ENCODE results near the gene FBXL16.

FBXL16 gene

GRCh38 chr16:734208-734980, 28.8 kb upstream of the FBXL16 start:
- H3K4me2 ChIP-seq (ENCODE audit: low read length) = no peak overlapping the region; the same call in 1 of the 2 replicates
- TF ChIP-seq CTCF (IDR thresholded peaks at IDR 0.05; ENCODE audit: low read depth, low read length, poor library complexity, severe bottlenecking) (no peak), EZH2phosphoT487 (IDR thresholded peaks at IDR 0.05; ENCODE audit: borderline replicate concordance, low read length) (no peak)

GRCh38 chr16:733382-734207, 28.0 kb upstream of the FBXL16 start:
- Histone ChIP-seq H3K27me3 (ENCODE audit: control insufficient read depth, low read length) (no peaks in the 10 kb centered on the region), H3K79me2 (ENCODE audit: control insufficient read depth, low read length) (peaks cover 27% of the 10 kb centered on the region), H3K4me2 (ENCODE audit: low read length) (no peak overlapping the region; the same call in 1 of the 2 replicates), H3K9me2 (replicated peaks; ENCODE audit: control insufficient read depth, low read length) (no peaks in the 10 kb centered on the region), H4K20me1 (ENCODE audit: control insufficient read depth, insufficient read depth, low read depth, low read length) (no peaks in the 10 kb centered on the region), H3K36me3 (ENCODE audit: control insufficient read depth, low read length) (peaks cover 90% of the 10 kb centered on the region), H3F3A (ENCODE audit: control insufficient read depth, insufficient read depth) (peaks cover 10% of the 10 kb centered on the region), H3K4me1 (ENCODE audit: control insufficient read depth, low read length) (peaks cover 70% of the 10 kb centered on the region), H3K9me3 (ENCODE audit: control insufficient read depth, insufficient read depth, low read length) (no peaks in the 10 kb centered on the region), H3K4me3 (ENCODE audit: low read length) (no peak overlapping the region), H3K27ac (ENCODE audit: low read depth, low read length) (no peak overlapping the region)
- TF ChIP-seq CTCF (IDR thresholded peaks at IDR 0.05; ENCODE audit: low read depth, low read length, poor library complexity, severe bottlenecking) = peak; percentile 88
- no peak for TF ChIP-seq EZH2phosphoT487 (IDR thresholded peaks at IDR 0.05; ENCODE audit: borderline replicate concordance, low read length)

More at GRCh38 chr16:734208-734980, 28.8 kb upstream of the FBXL16 start:
- peaks cover 72% of the 10 kb centered on the region for H3K4me1 ChIP-seq (ENCODE audit: control insufficient read depth, low read length)
- peaks cover 13% of the 10 kb centered on the region for H3F3A ChIP-seq (ENCODE audit: control insufficient read depth, insufficient read depth)
- H4K20me1 ChIP-seq (ENCODE audit: control insufficient read depth, insufficient read depth, low read depth, low read length) = no peaks in the 10 kb centered on the region
- peaks cover 91% of the 10 kb centered on the region for H3K36me3 ChIP-seq (ENCODE audit: control insufficient read depth, low read length)
- H3K9me3 ChIP-seq (ENCODE audit: control insufficient read depth, insufficient read depth, low read length) = no peaks in the 10 kb centered on the region
- no peak overlapping the region for H3K4me3 ChIP-seq (ENCODE audit: low read length)
- H3K27me3 ChIP-seq (ENCODE audit: control insufficient read depth, low read length) = no peaks in the 10 kb centered on the region
- H3K27ac ChIP-seq (ENCODE audit: low read depth, low read length) = no peak overlapping the region
- no peaks in the 10 kb centered on the region for H3K9me2 ChIP-seq (replicated peaks; ENCODE audit: control insufficient read depth, low read length)
- peaks cover 31% of the 10 kb centered on the region for H3K79me2 ChIP-seq (ENCODE audit: control insufficient read depth, low read length)

GRCh38 chr16:732936-733335, 27.3 kb upstream of the FBXL16 start:
- H3K27me3 ChIP-seq (ENCODE audit: control insufficient read depth, low read length) = no peaks in the 10 kb centered on the region
- no peak overlapping the region for H3K27ac ChIP-seq (ENCODE audit: low read depth, low read length)
- H3K4me1 ChIP-seq (ENCODE audit: control insufficient read depth, low read length) = peaks cover 68% of the 10 kb centered on the region
- H3F3A ChIP-seq (ENCODE audit: control insufficient read depth, insufficient read depth) = peaks cover 6% of the 10 kb centered on the region
- TF ChIP-seq EZH2phosphoT487 (IDR thresholded peaks at IDR 0.05; ENCODE audit: borderline replicate concordance, low read length) (no peak), CTCF (IDR thresholded peaks at IDR 0.05; ENCODE audit: low read depth, low read length, poor library complexity, severe bottlenecking) (peak; percentile 17)
- H4K20me1 ChIP-seq (ENCODE audit: control insufficient read depth, insufficient read depth, low read depth, low read length) = no peaks in the 10 kb centered on the region
- H3K9me2 ChIP-seq (replicated peaks; ENCODE audit: control insufficient read depth, low read length) = no peaks in the 10 kb centered on the region
- no peaks in the 10 kb centered on the region for H3K9me3 ChIP-seq (ENCODE audit: control insufficient read depth, insufficient read depth, low read length)
- H3K36me3 ChIP-seq (ENCODE audit: control insufficient read depth, low read length) = peaks cover 87% of the 10 kb centered on the region
- no peak overlapping the region for H3K4me2 ChIP-seq (ENCODE audit: low read length)
- H3K79me2 ChIP-seq (ENCODE audit: control insufficient read depth, low read length) = peaks cover 27% of the 10 kb centered on the region
- H3K4me3 ChIP-seq (ENCODE audit: low read length) = no peak overlapping the region
